GM19455 (cell line): ENCODE results near the gene LPCAT3.

Experiments used
- ATAC-seq: cut with Tn5 transposase; IDR thresholded peaks from one replicate; pipeline ENCODE4 v1.9.1; 2021; ENCODE audit not compliant: unreplicated experiment

LPCAT3 gene

DNA sequence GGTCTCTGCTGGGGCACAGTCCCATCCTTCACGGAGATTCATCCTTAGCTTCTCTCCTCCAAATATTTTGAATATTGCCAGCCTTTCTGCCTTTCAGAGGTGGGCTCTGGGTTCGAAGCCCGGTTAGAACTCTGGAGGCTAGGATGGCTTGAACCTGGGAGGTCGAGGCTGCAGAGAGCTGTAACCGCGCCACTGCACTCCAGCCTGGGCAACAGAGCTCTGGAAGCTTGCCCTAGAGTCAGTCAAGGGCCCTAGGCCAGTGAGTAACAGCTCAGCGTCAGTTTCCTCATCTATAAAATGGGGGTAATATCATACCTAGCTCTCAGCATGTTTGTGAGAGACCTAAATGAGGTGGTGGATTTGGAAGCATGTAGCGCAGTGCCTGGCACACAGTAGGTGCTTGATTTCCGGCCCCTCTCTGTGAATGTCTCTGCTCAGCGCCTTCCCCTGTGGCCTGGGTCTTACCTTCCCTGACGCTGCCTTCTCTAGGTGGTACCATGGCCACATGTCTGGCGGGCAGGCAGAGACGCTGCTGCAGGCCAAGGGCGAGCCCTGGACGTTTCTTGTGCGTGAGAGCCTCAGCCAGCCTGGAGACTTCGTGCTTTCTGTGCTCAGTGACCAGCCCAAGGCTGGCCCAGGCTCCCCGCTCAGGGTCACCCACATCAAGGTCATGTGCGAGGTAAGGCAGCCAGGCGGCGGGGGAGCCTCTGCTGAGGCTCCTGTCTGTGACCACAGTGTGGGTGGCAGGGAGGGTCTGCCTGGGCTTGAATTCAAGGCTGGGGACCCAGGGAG, 63.8 kb downstream of the LPCAT3 start:
- no peak for ATAC-seq

DNA sequence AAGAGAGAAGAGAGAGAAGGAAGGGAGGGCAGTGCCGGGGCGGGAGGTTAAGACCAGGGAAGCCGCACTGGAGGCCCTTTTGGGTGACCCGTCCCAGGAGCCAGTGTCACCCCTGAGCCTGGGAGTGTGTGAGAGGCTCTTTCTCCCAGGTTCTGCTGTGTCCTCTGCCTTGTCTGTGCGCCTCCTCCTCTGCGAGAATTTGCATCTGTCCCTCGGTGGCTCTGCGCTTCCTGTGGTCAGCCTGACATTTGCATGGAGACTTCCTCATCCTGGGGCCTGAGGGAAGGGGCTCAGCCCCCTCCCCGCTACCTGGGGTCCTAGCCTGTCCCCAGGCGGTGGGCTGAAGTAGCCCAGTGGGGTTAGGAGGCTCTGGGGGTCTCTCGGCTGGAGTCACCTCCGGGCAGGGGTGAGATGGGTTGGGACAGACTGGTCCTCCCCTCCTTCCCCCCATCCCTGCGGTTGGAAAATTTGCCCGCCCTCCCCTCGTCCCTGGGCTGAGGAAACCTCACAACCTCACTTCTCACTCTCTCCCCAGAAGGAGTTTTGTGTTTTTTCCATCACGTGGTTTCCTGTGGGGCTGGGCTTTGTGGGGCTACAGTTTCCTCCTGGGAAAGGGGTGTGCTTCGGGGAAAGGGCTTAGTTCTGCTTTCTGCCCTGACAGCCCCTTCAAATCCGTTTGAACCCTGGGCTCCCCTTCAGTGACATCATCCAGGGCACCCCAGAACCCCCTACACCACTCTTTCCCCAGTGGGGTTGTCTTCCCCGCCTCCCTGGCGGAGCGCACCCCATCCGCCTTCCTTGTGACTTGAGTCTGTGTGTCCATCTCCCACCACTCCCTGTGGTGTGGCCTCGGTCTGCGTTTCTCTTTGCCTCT, 64.6 kb downstream of the LPCAT3 start:
- peak; percentile 34 for ATAC-seq

DNA sequence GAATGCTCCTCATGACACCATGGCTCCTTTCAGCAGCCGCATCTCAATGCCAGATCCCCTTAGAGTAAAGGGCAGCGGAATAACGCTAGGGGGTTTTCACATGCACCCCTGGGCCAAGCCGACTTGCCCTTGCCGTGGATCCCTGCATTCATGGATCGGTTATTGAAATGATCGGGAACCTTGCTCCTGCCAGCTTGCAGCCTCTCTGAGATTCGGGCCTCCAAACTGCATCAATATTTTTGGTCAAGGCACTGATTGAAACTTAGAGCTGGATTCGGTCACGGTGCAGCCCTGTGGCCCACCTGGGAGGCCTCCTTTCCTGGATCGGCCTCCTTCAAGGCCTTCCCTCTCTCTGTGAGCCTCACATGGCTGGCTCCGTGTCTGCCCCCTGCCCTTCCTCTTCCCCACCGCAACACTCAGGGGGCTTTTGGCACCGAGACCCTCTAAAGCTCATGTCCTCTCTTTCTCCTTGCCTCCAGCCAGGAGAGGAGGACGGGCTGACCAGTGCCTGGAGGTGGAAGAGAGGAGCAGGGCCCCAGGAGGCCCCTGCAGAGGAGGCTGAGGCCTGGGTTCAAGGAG, 65.3 kb downstream of the LPCAT3 start:
- ATAC-seq: no peak

DNA sequence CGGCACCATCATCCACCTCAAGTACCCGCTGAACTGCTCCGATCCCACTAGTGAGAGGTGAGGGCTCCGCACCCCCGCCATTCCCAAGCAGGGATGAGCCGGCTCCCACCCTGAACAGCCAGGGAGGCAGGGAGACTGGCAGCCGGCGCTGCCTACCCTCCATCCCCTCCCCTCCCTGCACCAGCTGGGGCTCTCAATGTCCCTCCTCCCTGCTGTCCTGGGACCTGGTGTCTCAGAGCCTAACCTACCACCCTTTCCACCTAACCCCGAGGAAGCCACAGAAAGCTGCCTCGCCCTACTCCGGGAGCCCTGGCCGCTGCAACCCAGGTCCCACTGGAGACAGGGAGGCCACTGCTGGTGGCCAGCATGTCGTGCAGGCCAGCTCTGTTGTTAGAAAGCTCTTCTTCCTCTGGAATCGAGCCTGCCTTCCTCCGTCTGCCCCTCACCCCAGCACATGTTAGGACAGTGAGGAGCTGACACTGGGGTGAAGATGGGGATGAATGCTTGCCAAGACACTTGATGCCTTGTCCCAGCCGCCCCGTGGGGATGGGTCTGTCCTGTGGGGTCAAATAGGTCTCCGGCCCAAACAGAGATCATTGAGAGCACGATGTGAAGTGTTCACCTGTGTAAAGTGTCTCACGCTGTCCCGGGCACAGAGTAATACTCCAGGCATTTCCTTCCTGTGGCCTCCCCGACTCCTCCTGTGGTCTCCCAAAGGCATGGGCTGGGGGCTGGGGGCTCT, 66.0 kb downstream of the LPCAT3 start:
- ATAC-seq: no peak

DNA sequence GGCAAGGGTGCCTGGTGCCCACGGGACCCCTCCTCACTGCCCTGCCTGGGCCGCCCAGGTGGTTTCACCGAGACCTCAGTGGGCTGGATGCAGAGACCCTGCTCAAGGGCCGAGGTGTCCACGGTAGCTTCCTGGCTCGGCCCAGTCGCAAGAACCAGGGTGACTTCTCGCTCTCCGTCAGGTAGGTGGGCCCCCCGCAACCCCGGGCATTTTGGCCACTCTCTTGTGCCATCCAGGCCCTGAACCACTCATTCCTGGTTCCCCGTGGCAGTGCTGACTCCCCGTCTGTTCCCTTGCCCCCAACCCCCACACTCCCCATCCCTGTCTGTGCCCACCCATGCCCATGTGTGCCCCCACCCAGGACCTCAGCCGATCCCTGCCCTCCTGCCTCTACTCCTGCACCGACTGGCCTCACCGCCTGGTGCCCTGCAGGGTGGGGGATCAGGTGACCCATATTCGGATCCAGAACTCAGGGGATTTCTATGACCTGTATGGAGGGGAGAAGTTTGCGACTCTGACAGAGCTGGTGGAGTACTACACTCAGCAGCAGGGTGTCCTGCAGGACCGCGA, 66.6 kb downstream of the LPCAT3 start:
- ATAC-seq: no peak

DNA sequence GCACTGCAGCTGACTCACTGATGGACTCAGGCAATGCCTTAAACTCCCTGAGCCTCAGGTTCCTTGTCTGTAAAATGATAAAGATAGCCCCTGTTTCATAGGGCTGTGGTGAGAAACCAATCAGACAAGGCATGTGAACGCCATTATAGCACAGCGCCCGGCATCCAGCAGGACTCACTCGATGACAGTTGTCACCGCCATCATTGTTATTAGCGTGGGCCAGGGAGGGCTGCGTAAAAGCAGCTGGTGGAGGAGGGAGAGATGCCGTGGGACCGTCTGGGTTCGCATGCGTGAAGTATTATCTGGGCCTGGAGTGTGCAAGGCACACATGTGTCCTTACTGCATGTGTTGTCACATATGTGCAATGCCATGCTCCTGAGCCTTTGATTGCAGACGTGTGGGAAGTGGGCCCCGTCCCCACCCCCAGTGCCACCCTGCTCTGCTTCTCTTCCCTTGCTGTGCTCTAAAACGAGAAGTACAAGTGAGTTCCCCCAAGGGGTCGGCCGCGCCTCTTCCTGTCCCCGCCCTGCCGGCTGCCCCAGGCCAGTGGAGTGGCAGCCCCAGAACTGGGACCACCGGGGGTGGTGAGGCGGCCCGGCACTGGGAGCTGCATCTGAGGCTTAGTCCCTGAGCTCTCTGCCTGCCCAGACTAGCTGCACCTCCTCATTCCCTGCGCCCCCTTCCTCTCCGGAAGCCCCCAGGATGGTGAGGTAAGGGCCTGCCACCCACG, 67.3 kb downstream of the LPCAT3 start, which contains the start of gene PTPN6:
PTPN6 (plus strand) TSS at position 546 of the 730 bp plus-strand sequence; CDS start at position 703, 157 bp downstream.
- peak; percentile 20 for ATAC-seq

DNA sequence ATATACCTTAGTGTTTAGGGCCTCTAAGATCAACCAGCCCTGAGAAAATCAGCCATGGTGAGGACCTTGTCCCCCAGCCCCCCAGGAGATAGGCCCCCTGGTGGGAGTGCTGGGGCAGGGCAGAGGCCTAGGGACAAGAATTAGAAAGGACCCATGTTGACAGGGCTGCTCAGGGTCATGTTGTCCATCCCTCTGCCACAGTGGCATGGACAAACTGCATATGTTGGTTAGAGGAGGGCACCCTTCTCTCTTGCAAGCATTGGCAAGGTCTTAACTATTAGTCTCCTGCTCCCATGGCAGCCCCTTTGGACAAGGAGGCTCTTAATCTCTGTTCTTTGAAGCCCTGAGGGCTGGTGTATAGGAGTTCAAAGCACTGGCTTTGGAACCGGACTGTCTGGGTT, 67.9 kb downstream of the LPCAT3 start:
- ATAC-seq: no peak

DNA sequence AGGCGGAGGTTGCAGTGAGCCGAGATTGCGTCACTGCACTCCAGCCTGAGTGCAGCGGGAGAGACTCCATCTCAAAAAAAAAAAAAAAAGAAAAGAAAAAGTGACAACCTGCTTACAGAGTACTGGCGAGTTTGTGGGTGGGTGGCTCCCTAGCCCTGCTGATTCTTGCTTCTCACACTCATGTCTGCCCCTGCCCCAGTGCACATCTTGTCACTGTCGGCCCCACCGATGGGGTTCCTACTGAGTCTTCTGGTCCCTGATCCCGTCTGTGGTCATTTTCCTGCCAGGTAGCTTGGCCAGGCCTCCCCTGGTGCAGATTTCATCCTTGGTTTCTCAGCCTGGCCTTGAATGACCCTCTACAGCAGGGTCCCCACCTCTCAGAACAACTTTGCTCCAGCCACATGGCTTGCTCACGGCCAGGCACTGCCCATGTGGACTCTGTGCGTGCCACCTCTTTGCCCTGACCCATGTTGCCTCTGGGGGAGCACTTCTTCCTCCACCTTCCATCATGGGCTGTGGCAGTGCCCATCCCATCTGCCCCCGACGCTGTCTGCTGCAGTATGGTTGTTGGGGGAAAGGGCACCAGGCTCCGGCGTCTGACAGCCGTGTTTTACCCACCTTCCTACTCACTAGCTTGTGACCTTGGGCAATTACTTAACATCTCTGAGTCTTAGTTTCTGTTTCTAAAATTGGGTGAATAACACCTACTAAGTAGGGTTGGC, 69.2 kb downstream of the LPCAT3 start:
- no peak for ATAC-seq

DNA sequence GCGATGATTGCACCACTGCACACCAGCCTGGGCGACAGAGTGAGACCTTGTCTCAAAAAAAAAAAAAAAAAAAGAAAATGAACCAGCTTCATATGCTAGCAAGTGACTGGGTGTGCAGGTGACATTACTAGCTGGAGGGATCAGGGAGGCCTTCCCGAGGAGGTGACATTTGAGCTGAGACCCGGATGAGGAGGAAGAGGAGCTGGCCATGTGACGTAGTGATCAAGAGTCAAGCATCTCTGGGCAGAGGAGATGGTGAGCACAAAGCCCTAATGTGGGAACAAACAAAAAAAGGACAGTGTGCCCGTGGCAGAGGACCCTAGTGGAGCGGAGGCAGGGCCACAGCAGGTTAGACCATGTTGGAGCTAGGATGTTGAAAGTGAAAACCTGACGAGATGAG, 70.7 kb downstream of the LPCAT3 start:
- ATAC-seq: no peak

DNA sequence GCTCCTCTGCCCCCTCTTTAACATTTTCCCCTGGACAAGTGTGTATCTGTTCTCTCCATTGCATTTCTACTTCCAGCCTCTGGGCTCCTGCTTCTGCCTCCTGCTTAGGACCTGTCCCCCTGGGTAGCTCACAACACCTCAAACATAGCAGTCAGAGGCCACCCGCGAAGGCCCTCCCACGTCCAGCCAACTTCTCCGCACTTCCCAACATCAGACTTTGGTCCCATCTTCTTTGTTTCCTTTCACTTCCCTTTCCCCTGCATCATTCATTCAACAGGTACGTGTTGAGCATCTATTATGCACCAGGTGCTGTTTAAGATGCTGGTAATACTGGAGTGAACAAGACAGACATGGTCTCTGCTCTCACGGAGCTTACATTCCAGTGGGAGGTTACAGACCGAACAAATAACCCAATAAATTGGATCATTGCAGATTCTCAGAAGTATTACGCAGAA, 71.3 kb downstream of the LPCAT3 start:
- no peak for ATAC-seq

DNA sequence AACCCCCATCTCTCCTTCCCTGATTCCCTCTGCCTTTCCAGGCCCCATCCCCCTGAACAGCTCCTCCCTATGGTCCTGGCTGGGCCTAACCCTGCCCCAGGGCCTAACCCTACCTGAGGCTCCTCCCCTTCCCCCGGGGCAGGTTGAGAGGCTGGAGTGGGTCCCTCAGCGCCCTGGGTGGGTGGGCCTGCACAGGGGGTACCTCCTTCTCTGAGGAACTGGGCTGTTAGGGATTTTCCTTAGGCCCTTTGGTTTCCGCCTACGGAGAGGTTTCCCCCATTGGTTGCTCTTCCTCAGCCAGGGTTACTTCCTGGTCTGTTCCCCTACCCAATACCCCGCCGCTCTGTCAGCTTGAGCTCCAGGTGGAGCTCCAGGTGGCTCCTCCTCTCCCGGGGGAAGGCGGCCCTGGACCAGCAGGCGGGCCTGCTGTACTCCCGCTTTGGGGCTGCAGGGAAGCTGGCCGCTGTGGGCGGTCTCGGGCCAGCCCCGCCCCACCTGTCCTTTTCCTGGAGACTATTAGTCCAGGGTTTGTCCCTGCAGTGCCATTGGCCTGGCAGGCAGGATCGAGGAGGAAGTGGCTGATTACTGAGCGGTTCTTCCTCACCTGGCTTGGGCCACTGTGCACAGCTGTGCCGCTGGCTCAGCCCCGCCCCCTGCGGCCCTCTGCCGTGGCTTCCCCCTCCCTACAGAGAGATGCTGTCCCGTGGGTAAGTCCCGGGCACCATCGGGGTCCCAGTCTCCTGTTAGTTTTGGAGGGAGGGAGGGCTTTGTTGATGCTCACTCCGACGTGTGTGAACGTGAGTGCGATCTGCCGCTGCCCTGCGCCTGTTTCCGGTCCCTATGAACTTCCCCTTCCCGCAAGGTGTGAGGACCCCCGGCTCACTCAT, 72.0 kb downstream of the LPCAT3 start:
- ATAC-seq: no peak

DNA sequence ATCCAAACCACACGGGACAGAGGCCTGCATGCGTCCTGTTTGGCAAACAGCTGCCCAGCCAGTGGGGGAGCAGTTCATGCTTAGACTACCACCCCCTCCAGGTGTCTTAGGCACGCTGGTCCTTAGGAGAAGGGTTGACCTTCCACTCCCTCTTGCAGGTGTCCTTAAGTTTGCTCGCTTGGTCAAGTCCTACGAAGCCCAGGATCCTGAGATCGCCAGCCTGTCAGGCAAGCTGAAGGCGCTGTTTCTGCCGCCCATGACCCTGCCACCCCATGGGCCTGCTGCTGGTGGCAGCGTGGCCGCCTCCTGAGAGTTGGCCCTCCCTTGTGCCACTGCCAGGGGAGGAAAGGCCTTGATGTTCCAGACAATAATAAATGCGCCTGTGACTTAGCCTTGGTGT, 72.7 kb downstream of the LPCAT3 start:
- no peak for ATAC-seq

DNA sequence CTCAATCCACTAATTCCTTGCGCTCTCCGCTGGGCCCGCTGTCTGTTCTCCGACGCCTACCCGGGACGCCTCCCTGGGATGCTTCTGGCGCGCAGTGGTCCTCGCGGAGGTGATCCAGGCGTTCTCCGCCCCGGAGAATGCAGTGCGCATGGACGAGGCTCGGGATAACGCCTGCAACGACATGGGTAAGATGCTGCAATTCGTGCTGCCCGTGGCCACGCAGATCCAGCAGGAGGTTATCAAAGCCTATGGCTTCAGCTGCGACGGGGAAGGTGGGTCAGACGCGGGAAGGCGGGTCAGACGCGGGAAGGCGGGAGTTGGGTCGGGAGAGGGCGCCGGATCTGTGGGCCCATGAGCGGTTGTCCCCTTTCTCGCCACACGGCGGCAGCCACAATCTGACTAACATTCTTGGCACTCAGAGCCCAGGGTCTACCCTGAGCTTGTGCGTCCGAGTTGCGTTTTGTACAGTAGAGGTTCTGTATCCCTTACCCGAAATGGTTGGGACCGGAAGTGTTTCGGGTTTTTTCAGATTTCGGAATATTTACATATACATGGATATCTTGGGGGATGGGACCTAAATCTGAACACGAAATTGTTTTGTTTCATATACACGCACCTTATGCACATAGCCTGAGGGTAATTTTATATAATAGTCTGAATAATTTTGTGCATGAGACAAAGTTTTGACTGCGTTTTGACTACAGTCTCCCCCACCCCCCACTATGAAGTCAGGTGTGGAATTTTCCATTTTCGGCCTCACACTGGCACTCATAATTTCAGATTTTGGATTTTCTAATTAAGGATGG, 73.7 kb downstream of the LPCAT3 start:
- peak; percentile 40 for ATAC-seq

DNA sequence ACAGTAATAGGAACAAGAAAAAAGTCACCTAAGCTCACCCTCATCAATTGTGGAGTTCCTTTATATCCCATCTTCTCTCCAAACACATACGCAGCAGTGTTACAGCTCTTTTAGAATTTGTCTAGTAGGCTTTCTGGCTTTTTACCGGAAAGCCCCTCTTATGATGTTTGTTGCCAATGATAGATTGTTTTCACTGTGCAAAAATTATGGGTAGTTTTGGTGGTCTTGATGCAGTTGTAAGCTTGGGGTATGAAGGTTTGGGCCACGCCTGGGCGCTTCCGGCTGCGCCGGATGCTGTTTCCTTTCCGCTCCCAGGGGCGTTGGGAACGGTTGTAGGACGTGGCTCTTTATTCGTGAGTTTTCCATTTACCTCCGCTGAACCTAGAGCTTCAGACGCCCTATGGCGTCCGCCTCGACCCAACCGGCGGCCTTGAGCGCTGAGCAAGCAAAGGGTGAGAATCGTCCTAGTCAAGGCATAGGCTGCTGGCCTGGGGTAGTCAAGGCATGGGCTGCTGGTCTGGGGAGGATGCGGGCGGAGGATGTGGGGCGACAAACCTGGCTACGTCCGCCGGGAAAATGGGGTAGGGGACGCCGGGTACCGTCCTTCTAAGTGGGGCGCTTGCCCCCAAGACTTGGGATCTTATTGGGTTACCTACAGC, 74.4 kb downstream of the LPCAT3 start, which contains the start of the genes C12orf57 and RNU7-1:
C12orf57 (plus strand) TSS at position 301 of the 659 bp plus-strand sequence; CDS start at position 401, 100 bp downstream.
RNU7-1 (plus strand) TSS at position 95 of the 659 bp plus-strand sequence.
- ATAC-seq: peak; percentile 45

DNA sequence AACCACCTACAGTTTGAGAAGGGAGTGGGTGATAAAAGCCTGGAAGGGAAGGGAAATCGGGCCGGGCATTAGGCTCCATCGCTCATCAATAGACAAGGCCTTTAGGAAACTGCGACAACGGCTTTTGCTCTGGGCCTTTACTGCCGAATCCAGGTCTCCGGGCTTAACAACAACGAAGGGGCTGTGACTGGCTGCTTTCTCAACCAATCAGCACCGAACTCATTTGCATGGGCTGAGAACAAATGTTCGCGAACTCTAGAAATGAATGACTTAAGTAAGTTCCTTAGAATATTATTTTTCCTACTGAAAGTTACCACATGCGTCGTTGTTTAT, 74.9 kb downstream of the LPCAT3 start:
- peak; percentile 21 for ATAC-seq

DNA sequence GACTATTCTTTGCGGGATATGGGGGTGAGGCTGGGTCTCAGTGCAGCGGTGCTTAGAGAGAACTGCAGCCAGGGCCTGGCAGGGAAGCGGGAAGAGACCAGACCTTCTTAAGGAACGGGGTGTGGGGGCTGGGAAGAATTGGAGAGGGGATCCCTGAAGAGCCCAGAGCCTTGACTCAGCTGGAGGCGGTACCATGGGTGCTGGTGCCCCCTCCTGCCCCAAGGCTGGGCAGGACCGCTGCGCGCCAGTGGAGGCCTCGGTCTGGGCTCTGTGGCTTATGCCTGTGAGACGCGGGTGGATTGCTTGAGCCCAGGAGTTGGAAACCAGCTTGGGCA, 76.0 kb downstream of the LPCAT3 start:
- no peak for ATAC-seq

DNA sequence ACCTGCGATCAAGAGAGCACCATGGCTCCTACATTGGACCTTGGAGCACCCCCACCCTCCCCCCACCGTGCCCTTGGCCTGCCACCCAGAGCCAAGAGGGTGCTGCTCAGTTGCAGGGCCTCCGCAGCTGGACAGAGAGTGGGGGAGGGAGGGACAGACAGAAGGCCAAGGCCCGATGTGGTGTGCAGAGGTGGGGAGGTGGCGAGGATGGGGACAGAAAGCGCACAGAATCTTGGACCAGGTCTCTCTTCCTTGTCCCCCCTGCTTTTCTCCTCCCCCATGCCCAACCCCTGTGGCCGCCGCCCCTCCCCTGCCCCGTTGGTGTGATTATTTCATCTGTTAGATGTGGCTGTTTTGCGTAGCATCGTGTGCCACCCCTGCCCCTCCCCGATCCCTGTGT, 76.5 kb downstream of the LPCAT3 start:
- ATAC-seq: no peak
